ENCODE results near the gene NSMF.

Gene NSMF

GRCh38 chr9:137433349-137433915, 25.7 kb downstream of the NSMF start:
- Histone ChIP-seq H3K27ac (ENCODE audit: extremely low read depth, low read depth, low read length) (no peak overlapping the region), H3K36me3 (ENCODE audit: control insufficient read depth in 2 of 2, insufficient read depth in 1 of 2, low read length in 2 of 2) (no peaks in the 10 kb centered on the region), H3K4me3 (ENCODE audit: low read depth, low read length) (no peak overlapping the region), H3K9me3 (ENCODE audit: control insufficient read depth, insufficient read depth, low read depth, low read length) (no peaks in the 10 kb centered on the region), H3K4me1 (ENCODE audit: control insufficient read depth, insufficient read depth, low read length) (no peaks in the 10 kb centered on the region)
- ChIA-PET POLR2A (interaction anchor here (1.2 kb wide), 1 partner anchor 11 kb away, joined by 5 read pairs; the partner anchor contains the start of genes EXD3 and NOXA1), CTCF (no interaction called here)
- TF ChIP-seq, protein P1, sequence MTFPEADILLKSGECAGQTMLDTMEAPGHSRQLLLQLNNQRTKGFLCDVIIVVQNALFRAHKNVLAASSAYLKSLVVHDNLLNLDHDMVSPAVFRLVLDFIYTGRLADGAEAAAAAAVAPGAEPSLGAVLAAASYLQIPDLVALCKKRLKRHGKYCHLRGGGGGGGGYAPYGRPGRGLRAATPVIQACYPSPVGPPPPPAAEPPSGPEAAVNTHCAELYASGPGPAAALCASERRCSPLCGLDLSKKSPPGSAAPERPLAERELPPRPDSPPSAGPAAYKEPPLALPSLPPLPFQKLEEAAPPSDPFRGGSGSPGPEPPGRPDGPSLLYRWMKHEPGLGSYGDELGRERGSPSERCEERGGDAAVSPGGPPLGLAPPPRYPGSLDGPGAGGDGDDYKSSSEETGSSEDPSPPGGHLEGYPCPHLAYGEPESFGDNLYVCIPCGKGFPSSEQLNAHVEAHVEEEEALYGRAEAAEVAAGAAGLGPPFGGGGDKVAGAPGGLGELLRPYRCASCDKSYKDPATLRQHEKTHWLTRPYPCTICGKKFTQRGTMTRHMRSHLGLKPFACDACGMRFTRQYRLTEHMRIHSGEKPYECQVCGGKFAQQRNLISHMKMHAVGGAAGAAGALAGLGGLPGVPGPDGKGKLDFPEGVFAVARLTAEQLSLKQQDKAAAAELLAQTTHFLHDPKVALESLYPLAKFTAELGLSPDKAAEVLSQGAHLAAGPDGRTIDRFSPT (tag by site-specific recombination; IDR thresholded peaks at IDR 0.05), result peak; percentile 10; the same call in 1 of the 2 replicates
- TF ChIP-seq ZNF311 (tag by site-specific recombination; IDR thresholded peaks at IDR 0.05; ENCODE audit: borderline replicate concordance) (no peak), KLF8 (tag by site-specific recombination; IDR thresholded peaks at IDR 0.05) (peak; percentile 10; the same call in 1 of the 2 replicates)

DNA sequence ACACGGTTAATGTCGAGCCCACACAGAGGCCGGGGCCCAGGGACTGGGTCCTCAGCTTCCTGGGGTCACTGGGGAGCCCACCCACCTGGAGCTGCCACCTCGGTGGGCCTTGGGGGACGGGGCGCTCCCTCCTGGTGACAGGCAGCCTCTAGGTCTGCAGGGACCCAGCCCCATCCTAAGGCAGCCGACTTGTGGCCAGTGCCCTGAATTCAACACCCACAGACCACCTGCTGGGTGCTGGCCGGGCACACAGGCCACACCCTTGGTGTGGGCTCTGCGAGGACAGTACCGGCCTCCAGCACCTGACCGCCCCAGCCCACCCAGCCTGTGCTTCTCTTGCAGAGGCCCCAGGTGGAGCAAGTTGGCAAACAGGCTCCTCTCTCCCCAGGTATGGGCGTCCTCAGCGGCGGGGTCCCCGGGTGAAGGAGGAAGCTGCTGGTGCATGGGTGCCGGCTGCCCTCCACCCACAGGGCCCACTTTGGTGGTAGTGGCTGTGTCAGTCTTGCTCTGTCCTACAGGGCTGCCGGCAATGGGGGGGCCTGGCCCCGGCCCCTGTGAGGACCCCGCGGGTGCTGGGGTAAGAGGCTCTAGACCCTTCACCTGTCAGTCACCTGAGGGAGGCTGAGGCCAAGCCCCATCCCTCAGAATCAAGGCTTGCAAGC, 26.3 kb downstream of the NSMF start:
- no peak for TF ChIP-seq SP2 (tag by site-specific recombination; IDR thresholded peaks at IDR 0.05)
- TF ChIP-seq GLIS2 (tag by site-specific recombination; IDR thresholded peaks at IDR 0.05), result 0 out of 2 replicates have a peak, but pooled peaks have one; percentile 9
- no peak for TF ChIP-seq TSHZ1 (tag by site-specific recombination; IDR thresholded peaks at IDR 0.05; ENCODE audit: borderline replicate concordance)
- TF ChIP-seq ZNF48 (tag by site-specific recombination; IDR thresholded peaks at IDR 0.05), result no peak
- TF ChIP-seq ZBTB8A (tag by site-specific recombination; IDR thresholded peaks at IDR 0.05), result 0 out of 2 replicates have a peak, but pooled peaks have one; percentile 23
- Histone ChIP-seq H3K27ac (ENCODE audit: extremely low read depth, low read depth, low read length) (no peak overlapping the region), H3K36me3 (ENCODE audit: control insufficient read depth in 2 of 2, insufficient read depth in 1 of 2, low read length in 2 of 2) (no peaks in the 10 kb centered on the region), H3K4me1 (ENCODE audit: control insufficient read depth, insufficient read depth, low read length) (no peaks in the 10 kb centered on the region), H3K4me3 (ENCODE audit: low read depth, low read length) (no peak overlapping the region), H3K9me3 (ENCODE audit: control insufficient read depth, insufficient read depth, low read depth, low read length) (no peaks in the 10 kb centered on the region)
- POLR2A ChIA-PET, result interaction anchor here (1.2 kb wide), 2 partner anchors 9 to 10 kb away, joined by 3 to 5 read pairs; partner anchors contain the start of genes EXD3 and NOXA1
- CTCF ChIA-PET, result interaction anchor here (1.6 kb wide), 1 partner anchor 9 kb away, joined by 13 read pairs; the partner anchor contains the start of genes EXD3 and NOXA1

- no peaks in the 10 kb centered on the region for H3K4me1 ChIP-seq (ENCODE audit: control insufficient read depth, insufficient read depth, low read length)
- no peak overlapping the region for H3K4me3 ChIP-seq (ENCODE audit: low read depth, low read length)
- TF ChIP-seq GLIS1 (tag by site-specific recombination; IDR thresholded peaks at IDR 0.05) (peak; percentile 43), ZIC2 (tag by site-specific recombination; IDR thresholded peaks at IDR 0.05) (peak; percentile 64), EGR2 (tag by site-specific recombination; IDR thresholded peaks at IDR 0.05; ENCODE audit: low read depth) (0 out of 2 replicates have a peak, but pooled peaks have one; percentile 4), GLIS2 (tag by site-specific recombination; IDR thresholded peaks at IDR 0.05) (peak; percentile 20; the same call in 1 of the 2 replicates), ZNF514 (tag by site-specific recombination; IDR thresholded peaks at IDR 0.05) (no peak), ZNF239 (tag by site-specific recombination; IDR thresholded peaks at IDR 0.05) (no peak), ZNF530 (tag by site-specific recombination; IDR thresholded peaks at IDR 0.05; ENCODE audit: low read depth) (no peak), ZNF335 (tag by site-specific recombination; conservative IDR thresholded peaks at IDR 0.05) (0 out of 2 replicates have a peak, but pooled peaks have one; percentile 25), ZNF302 (tag by site-specific recombination; IDR thresholded peaks at IDR 0.05; ENCODE audit: low read depth) (no peak)
- no peaks in the 10 kb centered on the region for H3K9me3 ChIP-seq (ENCODE audit: control insufficient read depth, insufficient read depth, low read depth, low read length)
- ChIA-PET POLR2A (interaction anchor here (0.9 to 1.0 kb wide), 2 partner anchors 8 to 130 kb away, joined by 3 read pairs; partner anchors contain the start of genes EXD3, NOXA1 and NRARP), CTCF (interaction anchor here (0.6 to 2.8 kb wide), 5 partner anchors 8 to 145 kb away, joined by 3 to 13 read pairs (median 3); partner anchors contain the start of genes EXD3 and NOXA1)
- no peaks in the 10 kb centered on the region; a peak in 1 of 3 replicates for H3K36me3 ChIP-seq (ENCODE audit: control insufficient read depth in 2 of 2, insufficient read depth in 1 of 2, low read length in 2 of 2)
- no peak overlapping the region for H3K27ac ChIP-seq (ENCODE audit: extremely low read depth, low read depth, low read length)
Observed at GRCh38 chr9:137431416-137431931, 27.7 kb downstream of the NSMF start.

All from HEK293 (cell line).